Thymus (tissue), 11 donors: ENCODE results near the gene DGKD. TPM values are rescaled to one million over a fixed set of nuclear protein-coding genes. Genes with fewer than 3 reads are reported as not detected.

Experiments used
- DNase-seq, 9 donors: peaks; one replicate each; pipeline ENCODE4 v3.0.0-alpha.2; 2013; ENCODE audit warnings: low spot score in 9 of 9, low read depth in 6 of 9, missing footprints in 1 of 9
- H3K27ac ChIP-seq, 2 donors: one replicate each; pipeline ENCODE4 v1.5.1; 2013; ENCODE audit warnings: control low read depth in 1 of 2, low read depth in 1 of 2, low read length in 1 of 2, mild to moderate bottlenecking in 1 of 2, moderate library complexity in 1 of 2
- H3K27me3 ChIP-seq, 2 donors: one replicate each; pipeline ENCODE4 v1.5.1; 2013; ENCODE audit warnings: low read length in 1 of 2; ENCODE audit not compliant: control insufficient read depth in 2 of 2, insufficient read depth in 1 of 2
- H3K36me3 ChIP-seq, 2 donors: one replicate each; pipeline ENCODE4 v1.5.1; 2013; ENCODE audit warnings: low read length in 1 of 2, mild to moderate bottlenecking in 1 of 2, moderate library complexity in 1 of 2; ENCODE audit not compliant: control insufficient read depth in 2 of 2, insufficient read depth in 2 of 2
- H3K4me1 ChIP-seq, 2 donors: one replicate each; pipeline ENCODE4 v1.5.1; 2013; ENCODE audit warnings: low read length in 2 of 2; ENCODE audit not compliant: control insufficient read depth in 2 of 2, insufficient read depth in 2 of 2
- H3K4me3 ChIP-seq, 2 donors: one replicate each; pipeline ENCODE4 v1.5.1; 2013; ENCODE audit warnings: low read length in 2 of 2, control low read depth in 1 of 2, mild to moderate bottlenecking in 1 of 2
- H3K9me3 ChIP-seq, 2 donors: one replicate each; pipeline ENCODE4 v1.5.1; 2013; ENCODE audit warnings: low read length in 1 of 2, mild to moderate bottlenecking in 1 of 2; ENCODE audit not compliant: control insufficient read depth in 2 of 2, insufficient read depth in 1 of 2
- WGBS: extraction: QIAGEN DNeasy Blood & Tissue Kit; methylation state at CpG from one replicate; pipeline ENCODE4 v1.1.7; 2013; 5-methylcytosine and 5-hydroxymethylcytosine counted together
- polyA plus RNA-seq: library from polyadenylated mRNA; stranded (reverse); fragments of 200-250 nt; gene quantifications from one replicate; pipeline ENCODE4 v1.2.3, GENCODE V29; 2013
- total RNA-seq: library from RNA; stranded (reverse); fragments of 120-200 nt; gene quantifications from one replicate; pipeline ENCODE4 v1.2.4, GENCODE V29; 2013
- donor health status: healthy.

The DGKD gene
- total and polyA plus RNA-seq, 2 donors = 8.0 to 23.5 TPM

GRCh38 chr2:233362742-233363141 is 8.4 kb downstream of the DGKD start:
- WGBS = 97% methylated on average over 2 of the region's 2 CpGs
- H3K4me1 ChIP-seq = no peaks in the 10 kb centered on the region

DNA sequence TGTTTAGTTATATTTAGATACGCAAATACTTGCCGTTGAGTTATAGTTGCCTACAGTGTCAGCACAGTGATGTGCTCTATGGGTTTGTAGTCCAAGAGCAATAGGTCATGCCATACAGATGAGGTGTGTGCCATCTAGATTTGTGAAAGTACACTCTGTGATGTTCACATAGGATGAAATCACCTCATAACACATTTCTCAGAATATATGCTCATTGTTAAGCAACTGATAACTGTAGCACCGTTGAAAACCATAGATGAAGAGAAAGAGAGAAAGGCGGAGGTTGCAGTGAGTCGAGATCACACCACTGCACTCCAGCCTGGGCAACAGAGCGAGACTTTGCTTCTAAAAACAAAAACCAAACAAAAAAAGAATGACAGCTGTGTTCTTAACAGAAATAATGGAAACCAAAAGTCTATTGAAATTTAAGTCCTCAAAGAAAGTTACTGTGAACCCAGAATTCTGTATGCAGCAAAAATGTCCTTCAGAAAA is 9.5 kb downstream of the DGKD start:
- Histone ChIP-seq H3K4me3 (no peak overlapping the region), H3K27ac (no peak overlapping the region), H3K36me3 (peaks cover 0 to 11% of the 10 kb centered on the region in 2 donors), H3K27me3 (no peaks in the 10 kb centered on the region), H3K4me1 (no peaks in the 10 kb centered on the region), H3K9me3 (no peaks in the 10 kb centered on the region)
- WGBS = 98% methylated on average over 6 of the region's 6 CpGs
- DNase-seq = no peak

More at GRCh38 chr2:233362742-233363141, 8.4 kb downstream of the DGKD start:
- no peak for DNase-seq
- H3K36me3 ChIP-seq = peaks cover 0 to 11% of the 10 kb centered on the region in 2 donors
- H3K27ac ChIP-seq = no peak overlapping the region
- H3K9me3 ChIP-seq = no peaks in the 10 kb centered on the region
- H3K4me3 ChIP-seq = no peak overlapping the region
- no peaks in the 10 kb centered on the region for H3K27me3 ChIP-seq

DNA sequence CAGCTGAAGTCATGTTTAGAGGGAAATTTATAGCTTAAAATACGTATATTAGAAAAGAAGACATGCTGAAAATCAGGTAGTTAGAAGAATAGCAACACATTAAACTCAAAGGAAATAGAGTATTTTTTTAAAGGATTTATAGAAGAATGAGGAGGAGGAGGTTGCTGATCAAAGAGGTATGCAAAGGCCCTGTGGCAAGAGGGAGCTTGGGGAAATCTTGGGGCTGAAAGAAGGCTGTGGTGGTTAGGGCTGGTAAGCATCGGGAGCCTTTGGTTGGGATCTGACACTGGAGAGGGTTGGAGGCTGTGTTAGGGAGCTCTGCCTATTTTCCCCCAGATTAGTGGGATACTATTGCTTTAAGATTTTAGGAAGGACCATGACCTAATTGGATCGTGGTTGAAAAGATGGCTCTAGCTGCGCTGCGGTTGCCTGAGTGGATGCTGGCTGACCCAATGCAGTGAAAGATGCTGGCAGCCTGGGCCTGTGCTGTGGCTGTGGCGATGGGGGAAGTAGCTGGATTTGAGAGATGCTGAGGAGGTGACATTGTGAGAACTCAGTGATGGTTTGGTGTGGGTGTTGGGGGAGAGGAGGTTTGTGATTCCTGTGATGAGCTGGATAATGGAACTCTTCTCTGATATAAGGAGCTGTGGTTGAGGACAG is 11.7 kb downstream of the DGKD start:
- DNase-seq = no peak
- no peak overlapping the region for H3K27ac ChIP-seq
- no peaks in the 10 kb centered on the region for H3K4me1 ChIP-seq
- WGBS = 89% methylated on average over 6 of the region's 6 CpGs
- no peak overlapping the region for H3K4me3 ChIP-seq
- no peaks in the 10 kb centered on the region for H3K27me3 ChIP-seq
- H3K9me3 ChIP-seq = no peaks in the 10 kb centered on the region
- peaks cover 0 to 11% of the 10 kb centered on the region in 2 donors for H3K36me3 ChIP-seq

DNA sequence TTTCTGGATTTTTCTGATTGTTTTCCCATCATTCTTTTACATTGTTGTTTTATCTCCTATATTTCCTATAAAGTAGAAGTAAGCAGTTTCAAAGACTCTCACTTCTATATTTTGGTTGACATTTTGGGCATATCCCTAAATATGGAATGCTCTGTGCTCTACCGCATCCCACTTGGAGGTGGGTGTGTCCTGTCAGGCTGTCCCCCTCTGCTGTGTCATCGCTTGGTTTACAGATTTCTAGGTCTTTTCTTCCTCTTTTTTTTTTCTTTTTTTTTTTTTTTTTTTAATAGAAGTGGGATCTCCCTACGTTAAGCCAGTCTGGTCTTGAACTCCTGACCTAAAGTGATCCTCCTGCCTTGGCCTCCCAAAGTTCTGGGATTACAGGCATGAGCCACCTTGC is 13.3 kb downstream of the DGKD start:
- WGBS = 87% methylated on average over 3 of the region's 3 CpGs
- no peaks in the 10 kb centered on the region for H3K9me3 ChIP-seq
- no peak overlapping the region for H3K27ac ChIP-seq
- no peak for DNase-seq
- peaks cover 0 to 11% of the 10 kb centered on the region in 2 donors for H3K36me3 ChIP-seq
- no peaks in the 10 kb centered on the region for H3K27me3 ChIP-seq
- H3K4me1 ChIP-seq = no peaks in the 10 kb centered on the region
- H3K4me3 ChIP-seq = no peak overlapping the region

DNA sequence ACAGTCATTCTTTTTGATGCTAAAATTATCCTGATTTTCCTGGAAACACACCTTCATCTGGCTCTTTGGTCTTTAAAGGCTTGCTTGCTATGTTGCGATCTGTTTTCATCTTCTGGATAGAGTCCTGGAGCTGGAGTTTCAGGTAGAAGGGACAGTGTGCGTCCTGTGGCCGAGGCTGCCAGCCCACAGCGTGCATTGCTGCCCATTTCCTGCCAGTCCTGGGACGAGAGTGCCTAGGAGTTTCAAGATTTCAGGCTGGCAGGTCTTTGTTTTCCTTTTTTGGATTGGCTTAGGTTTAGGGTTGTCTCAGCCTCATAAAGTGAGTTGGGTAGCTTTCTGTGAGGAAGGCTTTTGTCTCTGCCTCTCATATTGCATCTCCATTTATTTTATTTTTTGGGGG is 14.5 kb downstream of the DGKD start:
- no peak overlapping the region for H3K27ac ChIP-seq
- peaks cover 0 to 11% of the 10 kb centered on the region in 2 donors for H3K36me3 ChIP-seq
- H3K4me1 ChIP-seq = no peaks in the 10 kb centered on the region
- no peak overlapping the region for H3K4me3 ChIP-seq
- DNase-seq = no peak
- no peaks in the 10 kb centered on the region for H3K27me3 ChIP-seq
- no peaks in the 10 kb centered on the region for H3K9me3 ChIP-seq
- WGBS = 93% methylated on average over 5 of the region's 5 CpGs

DNA sequence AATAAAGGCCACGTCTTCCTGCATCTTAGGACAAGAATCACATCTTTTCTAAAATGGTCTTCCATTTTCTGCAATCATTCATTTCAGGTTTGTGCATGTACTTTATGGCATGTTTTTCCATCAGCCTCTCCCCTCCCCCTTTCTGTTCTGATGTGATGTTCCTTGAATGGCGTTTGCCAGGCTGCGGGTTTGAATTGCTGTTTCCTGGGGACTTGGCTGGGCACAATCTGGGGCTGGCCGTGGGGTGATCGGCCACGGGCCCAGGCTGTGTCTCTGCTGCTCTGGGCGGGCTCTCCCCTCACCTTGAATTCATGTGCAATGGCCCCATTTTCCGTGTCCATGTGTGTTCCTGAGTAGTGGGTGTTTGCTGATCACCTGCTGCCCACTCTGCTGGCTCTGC is 15.2 kb downstream of the DGKD start:
- Histone ChIP-seq H3K9me3 (no peaks in the 10 kb centered on the region), H3K4me1 (no peaks in the 10 kb centered on the region), H3K27ac (no peak overlapping the region), H3K4me3 (no peak overlapping the region), H3K27me3 (no peaks in the 10 kb centered on the region), H3K36me3 (peaks cover 0 to 9% of the 10 kb centered on the region in 2 donors)
- WGBS = 96% methylated on average over 8 of the region's 8 CpGs
- no peak for DNase-seq

- peaks cover 0 to 1% of the 10 kb centered on the region in 2 donors for H3K4me1 ChIP-seq
- no peak overlapping the region for H3K4me3 ChIP-seq
- no peak overlapping the region for H3K27ac ChIP-seq
- peaks cover 0 to 9% of the 10 kb centered on the region in 2 donors for H3K36me3 ChIP-seq
- no peaks in the 10 kb centered on the region for H3K27me3 ChIP-seq
- no peak for DNase-seq
- WGBS = 92% methylated on average over 9 of the region's 9 CpGs
- no peaks in the 10 kb centered on the region for H3K9me3 ChIP-seq
Observed at GRCh38 chr2:233369897-233370685, 15.8 kb downstream of the DGKD start.

DNA sequence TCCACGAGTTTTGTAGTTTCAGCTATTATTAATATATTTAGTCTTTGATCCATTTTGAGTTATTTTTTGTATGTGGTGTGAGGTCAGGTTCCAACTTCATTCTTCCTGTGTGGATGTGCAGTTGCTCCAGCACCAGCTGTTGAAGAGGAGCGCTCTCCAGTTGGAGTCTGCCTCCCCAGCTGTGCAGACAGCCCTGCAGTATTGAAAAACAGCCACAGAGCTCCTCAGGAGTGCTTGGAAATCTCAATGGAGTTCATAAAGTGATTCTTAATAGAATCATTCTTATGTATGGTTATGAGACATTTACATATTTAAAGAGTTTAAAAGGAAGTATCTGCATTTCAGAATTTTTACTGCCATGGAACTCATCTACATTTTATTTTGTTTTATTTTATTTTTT is 17.3 kb downstream of the DGKD start:
- peaks cover 3 to 7% of the 10 kb centered on the region in 2 donors for H3K4me1 ChIP-seq
- no peak overlapping the region for H3K4me3 ChIP-seq
- WGBS = 97% methylated on average over 2 of the region's 2 CpGs
- no peak overlapping the region for H3K27ac ChIP-seq
- no peaks in the 10 kb centered on the region for H3K9me3 ChIP-seq
- no peaks in the 10 kb centered on the region for H3K27me3 ChIP-seq
- DNase-seq = no peak
- peaks cover 0 to 2% of the 10 kb centered on the region in 2 donors for H3K36me3 ChIP-seq

- H3K27ac ChIP-seq = no peak overlapping the region
- H3K27me3 ChIP-seq = no peaks in the 10 kb centered on the region
- peaks cover 0 to 4% of the 10 kb centered on the region in 2 donors for H3K9me3 ChIP-seq
- WGBS = 98% methylated on average over 8 of the region's 8 CpGs
- no peak for DNase-seq
- no peak overlapping the region for H3K4me3 ChIP-seq
- H3K36me3 ChIP-seq = peaks cover 0 to 2% of the 10 kb centered on the region in 2 donors
- H3K4me1 ChIP-seq = peaks cover 3 to 7% of the 10 kb centered on the region in 2 donors
Observed at GRCh38 chr2:233372855-233373254, 18.6 kb downstream of the DGKD start.
